Fibroblast of skin of right biceps (primary cell): ENCODE data around the gene RRH.

Experiments
- DNase-seq: peaks from one replicate; pipeline ENCODE4 v3.0.0-alpha.2; 2013

The RRH gene

DNA sequence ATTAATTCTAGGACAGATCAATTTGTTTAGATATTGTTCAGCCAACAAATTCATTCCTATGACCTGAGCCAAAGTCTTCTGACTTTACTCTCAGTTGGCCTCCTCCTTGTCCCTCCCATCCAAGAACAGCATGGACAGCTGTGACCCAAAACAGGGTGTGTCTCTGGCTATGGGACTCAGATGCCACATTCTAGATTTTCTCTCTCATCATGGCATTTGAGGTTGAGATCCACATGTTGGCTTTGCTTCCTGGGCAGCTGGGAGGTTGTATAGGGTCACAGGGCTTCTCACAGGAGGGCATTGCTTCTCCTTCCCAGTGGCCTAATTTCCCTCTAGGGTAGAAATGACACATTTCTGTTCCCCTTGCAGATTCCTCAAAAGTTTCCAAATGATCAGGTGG is 62.3 kb downstream of the RRH start:
- DNase-seq: no peak
